HepG2 (cell line): ENCODE data around the gene FAM162B. TPM values are rescaled to one million over a fixed set of nuclear protein-coding genes. Genes with fewer than 3 reads are reported as not detected.

ENCODE experiments used
- ATAC-seq: fragments of 200-7000 bp; cut with Tn5 transposase; 3 replicates; pipeline ENCODE4 v1.9.1; 2020; ENCODE audit warnings: mild to moderate bottlenecking, moderate library complexity
- BruUV-seq: library from RNA; stranded (reverse); fragments of 400-500 nt; replicated peaks from 2 replicates; lab custom pipeline; 2021; lab: Mats Ljungman, UMichigan
- CTCF ChIA-PET: fragments of 300-600 bp; formaldehyde crosslinking; extraction: SDS; loops from one replicate; lab custom pipeline; 2021; ENCODE audit warnings: low total read pairs, inconsistent platforms, low intra/inter-chr PET ratio; lab: Yijun Ruan, JAX
- POLR2A ChIA-PET: fragments of 350-600 bp; sonication (Branson Sonifier 250); formaldehyde crosslinking; loops from one replicate; lab custom pipeline; 2020; ENCODE audit warnings: antibody characterized with exemption, inconsistent platforms; lab: Yijun Ruan, JAX
- DNase-seq: peaks from one replicate; pipeline ENCODE4 v3.0.0-alpha.2; 2015; ENCODE audit warnings: low spot score
- FAIRE-seq: peaks from 3 replicates; lab custom pipeline; 2011; peaks lifted over from hg19 to GRCh38; lab: Jason Lieb, UNC
- H2AFZ ChIP-seq: one replicate; pipeline ENCODE4 v1.6.1; 2011; ENCODE audit warnings: low read length, inconsistent platforms
- H3K27ac ChIP-seq: fragments of 300-600 bp; 3 replicates; pipeline ENCODE4 v1.8.0; 2011; ENCODE audit warnings: mixed run types, mild to moderate bottlenecking, mixed read lengths, low read length, inconsistent platforms; ENCODE audit not compliant: insufficient read depth; ENCODE audit errors: extremely low read length
- H3K27me3 ChIP-seq, 2 experiments: fragments of 200-600 bp in 1 of 2; 2 replicates in 1 of 2; 3 replicates in 1 of 2; pipeline versions ENCODE4 v1.6.0 to v1.8.0; 2011; ENCODE audit warnings: low read length in 2 of 2, mild to moderate bottlenecking in 2 of 2, moderate library complexity in 2 of 2, inconsistent platforms in 1 of 2; ENCODE audit not compliant: insufficient read depth in 2 of 2, control insufficient read depth in 1 of 2
- H3K36me3 ChIP-seq, 2 experiments: fragments of 200-600 bp in 1 of 2; replicated peaks in 1 of 2; 2 replicates in 1 of 2; 3 replicates in 1 of 2; pipeline versions ENCODE4 v1.5.1 to v1.8.0; 2011; ENCODE audit warnings: low read length in 2 of 2, inconsistent platforms in 1 of 2; ENCODE audit not compliant: insufficient read depth in 2 of 2, control insufficient read depth in 1 of 2
- H3K4me1 ChIP-seq: 2 replicates; pipeline ENCODE4 v1.5.1; 2012; ENCODE audit warnings: low read length, inconsistent platforms; ENCODE audit not compliant: insufficient read depth
- H3K4me2 ChIP-seq: 2 replicates; pipeline ENCODE4 v1.6.0; 2011; ENCODE audit warnings: low read depth, low read length, inconsistent platforms
- H3K4me3 ChIP-seq, 3 experiments: fragments of 200-600 bp in 1 of 3; sonication (generic), shearing (Covaris generic) in 1 of 3; replicated peaks in 1 of 3; 2 replicates each; pipeline ENCODE4 v1.5.1; 2011 to 2016; ENCODE audit warnings: low read length in 3 of 3, inconsistent platforms in 2 of 3, low read depth in 2 of 3, mild to moderate bottlenecking in 2 of 3, control low read depth in 1 of 3, mixed read lengths in 1 of 3; ENCODE audit not compliant: insufficient read depth in 1 of 3
- H3K79me2 ChIP-seq: one replicate; pipeline ENCODE4 v1.6.1; 2011; ENCODE audit warnings: low read length, inconsistent platforms; ENCODE audit not compliant: insufficient read depth
- H3K9ac ChIP-seq: 2 replicates; pipeline ENCODE4 v1.6.0; 2011; ENCODE audit warnings: mild to moderate bottlenecking, low read depth, low read length, inconsistent platforms; ENCODE audit not compliant: insufficient read depth
- H3K9me3 ChIP-seq: 2 replicates; pipeline ENCODE4 v1.5.1; 2012; ENCODE audit warnings: mild to moderate bottlenecking, low read length
- H4K20me1 ChIP-seq: 2 replicates; pipeline ENCODE4 v1.6.0; 2011; ENCODE audit warnings: inconsistent platforms, mild to moderate bottlenecking, low read length, moderate library complexity; ENCODE audit not compliant: insufficient read depth
- CEBPB ChIP-seq: IDR thresholded peaks from 2 replicates; pipeline ENCODE4 v1.6.1; 2011; ENCODE audit warnings: low read depth, low read length, improper control_type of control experiment, borderline replicate concordance
- CHD4 ChIP-seq: fragments of 200-600 bp; sonication (generic); IDR thresholded peaks from 2 replicates; pipeline ENCODE4 v1.7.0; 2017; ENCODE audit warnings: mild to moderate bottlenecking, low read length, borderline replicate concordance
- HMG20B ChIP-seq: conservative IDR thresholded peaks from 2 replicates; pipeline ENCODE4 v1.6.1; 2016; ENCODE audit warnings: missing genetic modification reagents, missing compliant biosample characterization
- HMGXB4 ChIP-seq, 2 experiments: sonication (generic) in 1 of 2; formaldehyde crosslinking in 1 of 2; IDR thresholded peaks; 2 replicates each; pipeline versions ENCODE4 v1.4.0 to v1.6.1; 2018 to 2020; ENCODE audit warnings: missing genetic modification reagents in 2 of 2, borderline replicate concordance in 1 of 2, low read depth in 1 of 2, mild to moderate bottlenecking in 1 of 2, missing biosample characterization in 1 of 2
- ZBTB25 ChIP-seq: IDR thresholded peaks from 2 replicates; pipeline ENCODE4 v1.6.1; 2018; ENCODE audit warnings: missing genetic modification reagents
- ZFAT ChIP-seq: sonication (generic); formaldehyde crosslinking; conservative IDR thresholded peaks from 2 replicates; pipeline ENCODE4 v1.8.1; 2023; ENCODE audit warnings: missing genetic modification reagents, inconsistent platforms
- ZNF225 ChIP-seq: sonication (generic); formaldehyde crosslinking; IDR thresholded peaks from 2 replicates; pipeline ENCODE4 v1.4.0; 2020; ENCODE audit warnings: mild to moderate bottlenecking, missing genetic modification reagents
- ZNF276 ChIP-seq: sonication (generic); formaldehyde crosslinking; IDR thresholded peaks from 2 replicates; pipeline ENCODE4 v1.4.0; 2020; ENCODE audit warnings: mild to moderate bottlenecking, low read depth, missing genetic modification reagents
- WGBS: methylation state at CpG from one replicate; pipeline ENCODE4 v1.1.6; 2017; ENCODE audit warnings: low lambda C conversion rate; 5-methylcytosine and 5-hydroxymethylcytosine counted together
- in situ Hi-C: cut with HindIII; loops from 2 replicates; pipeline ENCODE4 v1.10.0; 2017; ENCODE audit warnings: low pct_unique_long_range_greater_than_20kb; ENCODE audit not compliant: extremely low pct_ligation_motif_present
- intact Hi-C: fragments of 100-400 bp; cut with micrococcal nuclease; formaldehyde crosslinking; loops from one replicate; pipeline ENCODE4 v1.10.0; 2022; ENCODE audit not compliant: unreplicated experiment
- polyA plus RNA-seq, 8 experiments: library from polyadenylated mRNA; depleted of rRNA in 3 of 8; stranded (reverse) in 7 of 8; unstranded in 1 of 8; fragments of >200 nt; fragmentation: Illumina TruSeq in 4 of 8; extraction: Trizol in 4 of 8; gene quantifications; 2 replicates each; pipeline versions ENCODE4 v1.2.1 to v1.2.3, GENCODE V29; 2011 to 2016; ENCODE audit warnings: low read depth in 4 of 8, missing spikeins in 1 of 8, mixed read lengths in 1 of 8; ENCODE audit not compliant: insufficient read depth in 1 of 8
- total RNA-seq, 5 experiments: library from RNA; depleted of rRNA; stranded (reverse); fragments of >200 nt; fragmentation: Illumina TruSeq; extraction: Trizol; gene quantifications; 2 replicates each; pipeline ENCODE4 v1.2.3, GENCODE V29; 2016; ENCODE audit warnings: low read depth in 1 of 5
- TF ChIP-seq, protein P1 (sequence below): sonication (generic); formaldehyde crosslinking; IDR thresholded peaks from 2 replicates; pipeline ENCODE4 v1.5.1; 2020; ENCODE audit warnings: mild to moderate bottlenecking, missing genetic modification reagents, moderate library complexity

Gene FAM162B
- total and polyA plus RNA-seq, 2 of the 13 experiments (the other 11 are each of a cell fraction or from before 2014, with no cell fraction given): not detected

DNA sequence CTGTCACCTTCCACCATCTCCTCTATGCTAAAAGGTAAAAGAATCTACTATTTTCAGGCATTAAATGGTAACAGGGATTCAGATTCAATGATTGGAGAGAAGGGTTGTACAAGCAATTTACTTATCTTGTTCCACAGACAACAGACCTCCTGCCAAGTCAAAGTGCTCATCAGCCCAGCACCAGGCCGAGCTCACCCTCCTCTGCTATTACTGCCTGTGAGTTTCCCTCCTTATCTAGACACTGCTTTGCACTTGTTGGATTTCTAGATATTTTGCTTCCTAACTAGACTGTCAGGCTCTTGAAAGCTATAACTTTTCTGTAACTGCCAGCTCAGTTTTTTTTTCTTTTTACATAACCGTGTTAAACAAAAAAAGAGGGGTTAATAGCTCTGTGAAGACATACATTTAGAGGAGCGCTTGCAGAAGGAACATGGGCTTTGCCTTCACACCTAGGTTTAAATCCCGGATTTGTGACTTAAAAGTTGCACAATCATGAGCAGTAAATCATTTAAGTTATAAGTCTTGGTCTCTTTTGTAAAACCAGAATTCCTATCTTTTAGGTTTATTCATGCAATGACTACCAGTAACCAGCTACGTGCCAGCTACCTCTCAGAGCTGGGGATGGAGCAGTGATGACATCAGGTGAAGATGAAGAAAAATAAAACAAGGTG, 1.1 kb upstream of the FAM162B start:
- Histone ChIP-seq H3K79me2 (no peaks in the 10 kb centered on the region), H4K20me1 (no peaks in the 10 kb centered on the region), H3K27ac (no peak overlapping the region), H3K27me3 (peaks cover 0 to 48% of the 10 kb centered on the region in 2 experiments; a peak in 4 of 5 replicates), H3K9ac (no peak overlapping the region), H3K4me3 (no peak overlapping the region), H2AFZ (no peak overlapping the region), H3K9me3 (no peaks in the 10 kb centered on the region), H3K4me2 (no peak overlapping the region), H3K36me3 (no peaks in the 10 kb centered on the region), H3K4me1 (peaks cover 15% of the 10 kb centered on the region; the same call in 1 of the 2 replicates)
- BruUV-seq: no TSS peak
- ATAC-seq (no peak), FAIRE-seq (no peak), DNase-seq (no peak)
- intact Hi-C loops (no loop called here), in situ Hi-C loops (no loop called here)
- no peak for TF ChIP-seq HMGXB4 (CRISPR knock-in tag; IDR thresholded peaks at IDR 0.05; ENCODE audit: borderline replicate concordance in 1 of 2, low read depth in 1 of 2)
- peak; percentile 54; the same call in 1 of the 2 replicates for TF ChIP-seq CEBPB
- 47% methylated on average over 5 of the region's 5 CpGs for WGBS
- ChIA-PET POLR2A (no interaction called here), CTCF (no interaction called here)

GRCh38 chr6:116764629-116764960, 924 bp downstream of the FAM162B start:
- DNase-seq: no peak
- CTCF ChIA-PET: no interaction called here
- no peaks in the 10 kb centered on the region for H4K20me1 ChIP-seq

More at GRCh38 chr6:116764629-116764960, 924 bp downstream of the FAM162B start:
- no TSS peak for BruUV-seq
- H3K36me3 ChIP-seq: no peaks in the 10 kb centered on the region
- WGBS: 73% methylated on average over 17 of the region's 19 CpGs
- in situ Hi-C loops: no loop called here
- no peak overlapping the region for H2AFZ ChIP-seq
- H3K4me3 ChIP-seq: peak overlapping the region; percentile 24 to 71 (median 52); a peak in 3 of 6 replicates
- FAIRE-seq (no peak), ATAC-seq (peak; percentile 43)
- H3K9ac ChIP-seq: no peak overlapping the region
- H3K79me2 ChIP-seq: no peaks in the 10 kb centered on the region
- peak overlapping the region; percentile 73 for H3K4me2 ChIP-seq
- peaks cover 0 to 48% of the 10 kb centered on the region in 2 experiments; a peak in 4 of 5 replicates for H3K27me3 ChIP-seq
- no peaks in the 10 kb centered on the region for H3K9me3 ChIP-seq
- intact Hi-C loops: no loop called here
- H3K27ac ChIP-seq: no peak overlapping the region
- peaks cover 15% of the 10 kb centered on the region; the same call in 1 of the 2 replicates for H3K4me1 ChIP-seq
- TF ChIP-seq ZNF225 (CRISPR knock-in tag): 0 out of 2 replicates have a peak, but pooled peaks have one; percentile 11
- TF ChIP-seq, protein P1, sequence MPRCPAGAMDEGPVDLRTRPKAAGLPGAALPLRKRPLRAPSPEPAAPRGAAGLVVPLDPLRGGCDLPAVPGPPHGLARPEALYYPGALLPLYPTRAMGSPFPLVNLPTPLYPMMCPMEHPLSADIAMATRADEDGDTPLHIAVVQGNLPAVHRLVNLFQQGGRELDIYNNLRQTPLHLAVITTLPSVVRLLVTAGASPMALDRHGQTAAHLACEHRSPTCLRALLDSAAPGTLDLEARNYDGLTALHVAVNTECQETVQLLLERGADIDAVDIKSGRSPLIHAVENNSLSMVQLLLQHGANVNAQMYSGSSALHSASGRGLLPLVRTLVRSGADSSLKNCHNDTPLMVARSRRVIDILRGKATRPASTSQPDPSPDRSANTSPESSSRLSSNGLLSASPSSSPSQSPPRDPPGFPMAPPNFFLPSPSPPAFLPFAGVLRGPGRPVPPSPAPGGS (CRISPR knock-in tag): 0 out of 2 replicates have a peak, but pooled peaks have one; percentile 8
- no peak for TF ChIP-seq ZBTB25 (CRISPR knock-in tag)
- TF ChIP-seq CHD4: no peak
- TF ChIP-seq ZFAT (CRISPR knock-in tag): no peak
- TF ChIP-seq HMG20B: no peak
- no peak for TF ChIP-seq ZNF276 (CRISPR knock-in tag)
- POLR2A ChIA-PET: no interaction called here
